ENCODE results near the gene CDKN2AIP. TPM values are rescaled to one million over a fixed set of nuclear protein-coding genes. Genes with fewer than 3 reads are reported as not detected.

The CDKN2AIP gene
- total RNA-seq, 2 experiments from 2014 or later: 55.7 to 56.9 TPM

DNA sequence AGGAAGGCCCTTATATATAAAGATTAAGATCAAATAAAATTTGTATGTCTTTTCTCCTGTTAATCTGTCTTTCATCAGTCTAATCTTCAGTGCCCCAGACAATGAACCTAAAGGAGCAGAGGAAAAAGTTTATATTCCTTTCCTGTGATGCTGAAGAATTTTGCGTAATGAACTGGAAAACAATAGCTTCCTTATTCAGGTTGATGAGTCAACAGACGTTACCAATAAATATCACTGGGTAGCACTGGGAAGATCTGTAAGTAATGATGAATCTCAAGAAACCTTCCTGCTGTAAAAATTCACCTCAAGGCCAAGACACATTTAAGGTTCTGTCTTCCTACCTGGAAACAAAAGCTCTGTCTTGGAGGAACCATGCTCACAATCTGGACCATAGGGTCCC is 25.5 kb downstream of the CDKN2AIP start:
- ATAC-seq (ENCODE audit: poor library complexity): no peak
- ChIA-PET CTCF (no interaction called here), POLR2A (interaction anchor here (1.1 to 1.6 kb wide), 2 partner anchors 34 to 174 kb away, joined by 3 to 6 read pairs; no protein-coding TSS in a partner anchor)
- Histone ChIP-seq H3K36me3 (ENCODE audit: insufficient read depth, low read length) (no peaks in the 10 kb centered on the region), H3K4me3 (ENCODE audit: low read length) (no peak overlapping the region), H3K27ac (ENCODE audit: low read depth in 1 of 2, low read length in 2 of 2) (no peak overlapping the region), H3K9me3 (ENCODE audit: control insufficient read depth in 1 of 2, insufficient read depth in 1 of 2, low read length in 2 of 2) (no peaks in the 10 kb centered on the region), H3K27me3 (ENCODE audit: control insufficient read depth in 1 of 2, insufficient read depth in 2 of 2, low read length in 2 of 2) (no peaks in the 10 kb centered on the region), H3K4me1 (ENCODE audit: insufficient read depth, low read length) (peaks cover 3% of the 10 kb centered on the region)
- Mint-ChIP-seq H3K27ac (no peak overlapping the region), H3K4me1 (ENCODE audit: low read depth) (peaks cover 6% of the 10 kb centered on the region), H3K27me3 (peaks cover 4% of the 10 kb centered on the region), H3K4me3 (no peak overlapping the region), H3K9me3 (no peaks in the 10 kb centered on the region), H3K36me3 (ENCODE audit: low read depth) (no peaks in the 10 kb centered on the region)
- no peak for DNase-seq
- TF ChIP-seq, protein P1, sequence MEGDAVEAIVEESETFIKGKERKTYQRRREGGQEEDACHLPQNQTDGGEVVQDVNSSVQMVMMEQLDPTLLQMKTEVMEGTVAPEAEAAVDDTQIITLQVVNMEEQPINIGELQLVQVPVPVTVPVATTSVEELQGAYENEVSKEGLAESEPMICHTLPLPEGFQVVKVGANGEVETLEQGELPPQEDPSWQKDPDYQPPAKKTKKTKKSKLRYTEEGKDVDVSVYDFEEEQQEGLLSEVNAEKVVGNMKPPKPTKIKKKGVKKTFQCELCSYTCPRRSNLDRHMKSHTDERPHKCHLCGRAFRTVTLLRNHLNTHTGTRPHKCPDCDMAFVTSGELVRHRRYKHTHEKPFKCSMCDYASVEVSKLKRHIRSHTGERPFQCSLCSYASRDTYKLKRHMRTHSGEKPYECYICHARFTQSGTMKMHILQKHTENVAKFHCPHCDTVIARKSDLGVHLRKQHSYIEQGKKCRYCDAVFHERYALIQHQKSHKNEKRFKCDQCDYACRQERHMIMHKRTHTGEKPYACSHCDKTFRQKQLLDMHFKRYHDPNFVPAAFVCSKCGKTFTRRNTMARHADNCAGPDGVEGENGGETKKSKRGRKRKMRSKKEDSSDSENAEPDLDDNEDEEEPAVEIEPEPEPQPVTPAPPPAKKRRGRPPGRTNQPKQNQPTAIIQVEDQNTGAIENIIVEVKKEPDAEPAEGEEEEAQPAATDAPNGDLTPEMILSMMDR (IDR thresholded peaks at IDR 0.05): no peak
- intact Hi-C loops (cut with DNase I, micrococcal nuclease): loop anchor here (5.0 to 10.0 kb wide), 6 partner anchors 37 to 697 kb away; partner anchors contain the start of genes ING2 (in 1 of the 2), RWDD4 (in 1 of the 2) and TRAPPC11 (in 1 of the 2)

DNA sequence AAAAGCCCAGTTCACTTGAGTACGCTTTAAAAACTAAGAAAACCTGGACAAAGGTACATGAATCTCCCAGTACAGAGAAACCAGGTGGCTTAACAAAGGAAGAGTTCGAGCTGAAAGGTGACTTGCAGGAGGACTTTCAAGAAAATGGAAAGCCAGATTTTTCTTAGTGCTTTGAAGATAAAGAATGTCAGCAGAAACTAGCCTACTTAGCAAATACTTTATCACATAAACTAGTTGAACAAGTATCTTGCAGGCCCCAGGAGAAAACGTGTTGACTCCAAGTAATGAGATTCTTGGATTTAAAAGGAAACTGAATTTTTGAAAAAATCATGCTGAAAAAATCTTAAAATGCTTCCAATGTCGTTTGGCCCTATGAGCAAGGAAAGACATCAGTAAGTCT is 26.4 kb downstream of the CDKN2AIP start:
- H3K27me3 ChIP-seq (ENCODE audit: control insufficient read depth in 1 of 2, insufficient read depth in 2 of 2, low read length in 2 of 2): no peaks in the 10 kb centered on the region
- TF ChIP-seq, protein P1 (IDR thresholded peaks at IDR 0.05): no peak
- intact Hi-C loops (cut with DNase I, micrococcal nuclease): loop anchor here (5.0 to 10.0 kb wide), 6 partner anchors 36 to 696 kb away; partner anchors contain the start of genes ING2 (in 1 of the 2), RWDD4 (in 1 of the 2) and TRAPPC11 (in 1 of the 2)
- no peak overlapping the region for H3K4me3 ChIP-seq (ENCODE audit: low read length)
- Mint-ChIP-seq H3K4me1 (ENCODE audit: low read depth) (peaks cover 6% of the 10 kb centered on the region), H3K4me3 (no peak overlapping the region), H3K27ac (no peak overlapping the region), H3K27me3 (peaks cover 4% of the 10 kb centered on the region), H3K9me3 (no peaks in the 10 kb centered on the region), H3K36me3 (ENCODE audit: low read depth) (no peaks in the 10 kb centered on the region)
- no peaks in the 10 kb centered on the region for H3K9me3 ChIP-seq (ENCODE audit: control insufficient read depth in 1 of 2, insufficient read depth in 1 of 2, low read length in 2 of 2)
- H3K27ac ChIP-seq (ENCODE audit: low read depth in 1 of 2, low read length in 2 of 2): no peak overlapping the region
- ChIA-PET CTCF (no interaction called here), POLR2A (no interaction called here)
- no peaks in the 10 kb centered on the region for H3K36me3 ChIP-seq (ENCODE audit: insufficient read depth, low read length)
- DNase-seq: no peak
- ATAC-seq (ENCODE audit: poor library complexity): no peak
- peaks cover 3% of the 10 kb centered on the region for H3K4me1 ChIP-seq (ENCODE audit: insufficient read depth, low read length)

DNA sequence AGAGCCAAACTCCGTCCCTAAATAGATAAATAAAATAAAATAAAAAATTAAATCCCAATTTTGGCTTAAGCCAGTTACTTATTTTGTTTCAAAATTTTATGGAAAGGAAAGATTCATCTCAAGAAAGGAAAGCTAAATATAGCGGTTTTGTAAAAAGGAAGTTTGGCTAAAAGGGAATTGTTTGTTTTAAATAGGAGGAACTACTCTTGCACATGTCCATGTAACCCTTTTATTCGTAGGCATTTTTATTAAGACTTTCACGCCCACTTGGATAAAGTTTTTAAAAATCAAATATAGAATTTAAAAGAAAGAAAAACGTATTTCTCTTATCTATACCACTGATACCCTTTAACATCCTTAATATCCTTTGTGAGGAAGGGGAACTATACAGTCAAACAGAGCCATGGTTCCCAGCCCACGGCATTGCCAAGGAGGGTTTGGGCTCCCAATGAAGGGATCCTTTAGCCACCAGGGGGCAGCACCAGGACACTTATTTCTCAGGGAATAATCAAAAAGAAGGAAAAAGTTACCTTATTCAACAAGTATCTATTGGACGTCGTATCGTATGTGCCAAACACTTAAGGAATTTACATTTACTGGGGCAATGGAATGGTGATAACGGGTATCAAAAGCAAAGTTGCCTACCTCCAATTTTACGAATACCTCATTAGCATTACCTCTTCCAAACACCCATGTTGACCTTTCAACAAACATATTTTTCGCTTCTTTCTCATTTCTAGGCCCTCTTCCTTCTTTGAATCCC is 27.7 kb downstream of the CDKN2AIP start:
- Histone ChIP-seq H3K27ac (ENCODE audit: low read depth in 1 of 2, low read length in 2 of 2) (no peak overlapping the region), H3K4me3 (ENCODE audit: low read length) (no peak overlapping the region), H3K4me1 (ENCODE audit: insufficient read depth, low read length) (peaks cover 3% of the 10 kb centered on the region), H3K9me3 (ENCODE audit: control insufficient read depth in 1 of 2, insufficient read depth in 1 of 2, low read length in 2 of 2) (no peaks in the 10 kb centered on the region), H3K27me3 (ENCODE audit: control insufficient read depth in 1 of 2, insufficient read depth in 2 of 2, low read length in 2 of 2) (no peaks in the 10 kb centered on the region), H3K36me3 (ENCODE audit: insufficient read depth, low read length) (no peaks in the 10 kb centered on the region)
- no peak overlapping the region for H3K4me3 Mint-ChIP-seq
- H3K9me3 Mint-ChIP-seq: no peaks in the 10 kb centered on the region
- ATAC-seq (ENCODE audit: poor library complexity) (peak; percentile 78), DNase-seq (peak; percentile 71 to 92 (median 80))
- H3K4me1 Mint-ChIP-seq (ENCODE audit: low read depth): peaks cover 6% of the 10 kb centered on the region
- POLR2A ChIA-PET: no interaction called here
- CTCF ChIA-PET: no interaction called here
- intact Hi-C loops (cut with DNase I, micrococcal nuclease): loop anchor here (1.0 to 10.0 kb wide), 12 partner anchors 25 to 697 kb away; partner anchors contain the start of genes RWDD4 (in 2 of the 2), TRAPPC11 (in 2 of the 2) and ING2 (in 1 of the 2)
- TF ChIP-seq, protein P1 (IDR thresholded peaks at IDR 0.05): peak; percentile 92
- H3K27ac Mint-ChIP-seq: no peak overlapping the region
- peaks cover 4% of the 10 kb centered on the region for H3K27me3 Mint-ChIP-seq
- H3K36me3 Mint-ChIP-seq (ENCODE audit: low read depth): no peaks in the 10 kb centered on the region
